ES-I3 (cell line): Measurements from ENCODE around the gene SPATA33.
"Not testable (repeated sequence)": the region's sequence is repeated elsewhere in the genome, so short reads cannot be mapped to it uniquely, and the experiment has no call there.

ENCODE experiments used
- H3K36me3 ChIP-seq: 2 replicates; pipeline ENCODE4 v1.6.1; 2013; ENCODE audit warnings: mild to moderate bottlenecking, low read length, control low read depth, moderate library complexity; ENCODE audit not compliant: insufficient read depth
- H3K4me1 ChIP-seq: 2 replicates; pipeline ENCODE4 v1.6.1; 2013; ENCODE audit warnings: mild to moderate bottlenecking, control low read depth, low read length; ENCODE audit not compliant: insufficient read depth
- H3K9ac ChIP-seq: 2 replicates; pipeline ENCODE4 v1.6.1; 2013; ENCODE audit warnings: low read depth, mild to moderate bottlenecking, low read length, moderate library complexity
- H3K9me3 ChIP-seq: 2 replicates; pipeline ENCODE4 v1.6.1; 2013; ENCODE audit warnings: mild to moderate bottlenecking, low read length, moderate library complexity; ENCODE audit not compliant: control insufficient read depth, insufficient read depth

Gene SPATA33

DNA sequence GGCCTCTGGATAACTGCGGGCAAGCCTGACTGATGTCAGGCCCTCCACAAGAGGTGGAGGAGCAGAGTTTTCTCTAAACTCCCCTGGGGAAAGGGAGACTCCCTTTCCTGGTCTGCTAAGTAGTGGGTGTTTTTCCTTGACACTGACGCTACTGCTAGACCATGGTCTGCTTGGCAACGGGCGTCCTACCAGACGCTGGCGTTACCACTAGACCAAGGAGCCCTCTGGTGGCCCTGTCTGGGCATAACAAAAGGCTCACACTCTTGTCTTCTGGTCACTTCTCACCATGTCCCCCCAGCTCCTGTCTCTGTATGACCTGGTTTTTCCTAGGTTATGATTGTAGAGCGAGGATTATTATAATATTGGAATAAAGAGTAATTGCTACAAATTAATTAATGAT is 9.4 kb downstream of the SPATA33 start:
- not testable (repeated sequence) for H3K9me3 ChIP-seq, H3K9ac ChIP-seq, H3K36me3 ChIP-seq, H3K4me1 ChIP-seq

DNA sequence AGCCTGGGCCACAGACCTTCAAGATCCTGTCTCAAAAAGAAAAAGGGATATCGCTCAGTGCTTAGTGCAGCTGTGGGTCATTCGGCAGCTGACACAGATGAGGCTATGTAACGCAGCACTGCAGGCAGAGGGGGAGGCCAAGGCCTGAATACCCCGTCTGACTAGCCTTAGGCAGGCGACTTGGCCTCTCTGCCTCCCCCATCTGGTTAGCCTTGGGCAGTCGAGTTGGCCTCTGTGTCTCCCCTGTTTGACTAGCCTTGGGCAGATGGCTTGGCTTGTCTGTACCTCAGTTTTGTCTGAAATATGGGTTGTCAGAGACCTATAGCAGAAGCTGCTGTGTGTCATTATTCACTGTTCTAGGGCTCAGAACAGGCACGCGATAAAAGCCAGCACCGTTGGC is 10.0 kb downstream of the SPATA33 start:
- H3K9me3 ChIP-seq = no peaks in the 10 kb centered on the region
- H3K36me3 ChIP-seq = no peaks in the 10 kb centered on the region
- H3K9ac ChIP-seq = no peak overlapping the region
- H3K4me1 ChIP-seq = no peaks in the 10 kb centered on the region

- Histone ChIP-seq H3K9ac (no peak overlapping the region), H3K36me3 (no peaks in the 10 kb centered on the region), H3K9me3 (no peaks in the 10 kb centered on the region), H3K4me1 (no peaks in the 10 kb centered on the region)
These were observed 11.1 kb downstream of the SPATA33 start for GRCh38 chr16:89668790-89669158.

DNA sequence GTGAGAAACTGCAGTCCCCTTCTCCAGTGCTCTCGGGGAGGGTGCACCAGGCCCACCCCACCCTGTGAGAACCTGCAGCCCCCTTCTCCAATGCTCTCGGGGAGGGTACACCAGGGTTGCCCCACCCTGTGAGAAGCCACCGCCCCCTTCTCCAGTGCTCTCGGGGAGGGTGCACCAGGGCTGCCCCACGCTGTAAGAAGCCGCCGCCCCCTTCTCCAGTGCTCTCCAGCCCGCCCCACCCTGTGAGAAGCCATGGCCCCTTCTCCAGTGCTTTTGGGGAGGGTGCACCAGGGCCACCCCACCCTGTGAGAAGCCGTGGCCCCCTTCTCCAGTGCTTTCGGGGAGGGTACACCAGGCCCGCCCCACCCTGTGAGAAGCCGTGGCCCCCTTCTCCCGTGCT is 12.1 kb downstream of the SPATA33 start:
- Histone ChIP-seq H3K9ac (no peak overlapping the region), H3K36me3 (no peaks in the 10 kb centered on the region), H3K4me1 (no peaks in the 10 kb centered on the region), H3K9me3 (no peaks in the 10 kb centered on the region)

DNA sequence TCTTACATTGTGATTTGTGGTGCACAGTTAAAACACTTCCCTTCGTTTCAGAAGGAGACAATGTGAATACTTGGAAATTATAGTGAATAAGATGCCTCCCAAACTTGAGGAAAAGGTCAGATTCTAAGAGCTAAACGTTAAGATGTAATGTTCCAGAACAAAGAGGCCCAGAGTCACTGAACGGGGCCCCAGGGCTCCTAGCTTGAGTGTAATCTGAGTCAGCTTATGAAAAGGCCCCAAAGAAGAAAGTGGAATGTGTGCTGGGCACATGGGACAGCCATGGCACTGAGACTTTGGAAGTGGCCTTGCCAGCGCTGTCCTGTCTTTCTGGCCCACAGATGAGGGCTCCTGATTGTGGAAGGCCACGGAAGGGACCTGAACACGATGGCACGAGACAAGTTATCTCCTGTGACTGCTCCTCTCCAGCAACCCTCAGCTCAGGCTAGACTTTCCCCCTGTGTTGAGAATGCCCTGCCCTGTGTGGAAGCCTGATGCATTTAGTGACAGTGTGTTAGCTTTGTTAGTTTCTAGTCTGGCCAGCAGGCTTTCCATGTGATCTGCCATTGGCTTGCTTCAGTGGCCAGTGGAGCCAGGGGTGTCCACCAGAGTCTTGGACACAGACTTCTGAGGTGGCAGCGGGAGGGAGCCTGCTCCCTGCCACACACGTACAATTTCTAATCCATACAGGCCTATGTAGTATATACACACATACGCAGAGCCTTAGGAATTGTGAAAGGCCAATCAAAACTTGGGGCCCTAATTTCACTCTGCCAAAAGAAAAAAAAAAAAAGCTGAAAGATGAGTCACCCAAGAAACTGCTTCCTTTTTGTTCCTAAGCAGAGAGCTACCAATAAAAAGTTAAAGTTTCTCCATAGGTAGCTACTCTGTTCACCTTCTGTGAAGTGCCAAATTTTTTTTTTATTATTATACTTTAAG is 13.1 kb downstream of the SPATA33 start:
- H3K9me3 ChIP-seq = no peaks in the 10 kb centered on the region
- H3K36me3 ChIP-seq = no peaks in the 10 kb centered on the region
- H3K4me1 ChIP-seq = no peaks in the 10 kb centered on the region
- H3K9ac ChIP-seq = no peak overlapping the region

DNA sequence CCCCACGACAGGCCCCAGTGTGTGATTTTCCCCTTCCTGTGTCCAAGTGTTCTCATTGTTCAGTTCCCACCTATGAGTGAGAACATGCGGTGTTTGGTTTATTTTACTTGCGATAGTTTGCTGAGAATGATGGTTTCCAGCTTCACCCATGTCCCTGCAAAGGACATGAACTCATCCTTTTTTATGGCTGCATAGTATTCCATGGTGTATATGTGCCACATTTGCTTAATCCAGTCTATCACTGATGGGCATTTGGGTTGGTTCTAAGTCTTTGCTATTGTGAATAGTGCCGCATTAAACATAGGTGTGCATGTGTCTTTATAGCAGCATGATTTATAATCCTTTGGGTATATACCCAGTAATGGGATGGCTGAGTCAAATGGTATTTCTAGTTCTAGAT is 13.9 kb downstream of the SPATA33 start:
- not testable (repeated sequence) for H3K36me3 ChIP-seq, H3K9ac ChIP-seq, H3K9me3 ChIP-seq, H3K4me1 ChIP-seq

- Histone ChIP-seq H3K9me3 (no peaks in the 10 kb centered on the region; the same call in 1 of the 2 replicates), H3K36me3 (no peaks in the 10 kb centered on the region), H3K4me1 (no peaks in the 10 kb centered on the region), H3K9ac (no peak overlapping the region)
These were observed 14.7 kb downstream of the SPATA33 start for GRCh38 chr16:89672177-89672941.

DNA sequence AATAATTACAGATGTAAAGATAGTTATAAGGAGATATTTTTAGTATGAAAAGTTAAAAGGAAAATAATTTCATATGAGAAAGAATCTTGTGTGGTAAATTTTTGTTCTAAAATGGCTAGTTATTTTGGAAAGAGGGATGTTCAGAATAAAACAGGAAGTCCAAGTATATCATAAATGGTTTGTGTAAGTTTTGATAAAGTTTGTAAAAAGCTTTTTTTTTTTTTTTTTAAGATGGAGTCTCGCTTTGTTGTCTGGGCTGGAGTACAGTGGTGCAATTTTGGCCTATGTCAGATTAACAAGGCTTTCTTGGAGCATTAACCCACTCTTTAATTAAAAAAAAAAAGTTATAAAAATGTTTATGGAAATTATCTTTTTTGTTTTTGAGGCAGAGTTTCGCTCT is 20.6 kb downstream of the SPATA33 start:
- Histone ChIP-seq H3K4me1 (no peaks in the 10 kb centered on the region), H3K9ac (no peak overlapping the region), H3K36me3 (no peaks in the 10 kb centered on the region), H3K9me3 (peaks cover 6% of the 10 kb centered on the region; the same call in 1 of the 2 replicates)

DNA sequence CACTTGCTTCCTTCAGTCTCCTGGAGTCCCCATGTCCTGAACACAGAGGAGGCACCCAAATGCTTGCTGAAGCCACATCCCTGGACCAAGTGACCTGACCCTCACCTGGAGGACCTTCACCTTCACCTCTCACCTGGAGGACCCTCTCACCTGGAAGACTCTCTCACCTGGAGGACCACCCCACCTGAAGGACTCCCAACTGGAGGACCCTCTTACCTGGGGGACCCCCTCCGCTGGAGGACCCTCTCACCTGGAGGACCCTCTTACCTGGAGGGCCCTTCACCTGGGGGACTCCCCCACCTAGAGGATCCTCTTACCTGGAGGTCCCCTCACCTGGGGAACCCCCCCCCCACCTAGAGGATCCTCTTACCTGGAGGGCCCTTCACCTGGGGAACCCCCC is 28.3 kb downstream of the SPATA33 start:
- H3K36me3 ChIP-seq = no peaks in the 10 kb centered on the region
- no peaks in the 10 kb centered on the region for H3K4me1 ChIP-seq
- peaks cover 8% of the 10 kb centered on the region for H3K9me3 ChIP-seq
- H3K9ac ChIP-seq = no peak overlapping the region

- Histone ChIP-seq H3K36me3 (no peaks in the 10 kb centered on the region), H3K4me1 (no peaks in the 10 kb centered on the region), H3K9ac (peak within 1 kb of the TSS; percentile 60), H3K9me3 (peaks cover 8% of the 10 kb centered on the region)
These were observed 29.0 kb downstream of the SPATA33 start, which contains the start of gene CDK10 for GRCh38 chr16:89686520-89687091. Gene CDK10 (plus strand): TSS chr16:89686689. CDS start chr16:89686711, 22 bp downstream.

- H3K36me3 ChIP-seq = no peaks in the 10 kb centered on the region
- H3K9me3 ChIP-seq = peaks cover 6% of the 10 kb centered on the region
- H3K9ac ChIP-seq = peak overlapping the region; percentile 60
- H3K4me1 ChIP-seq = no peaks in the 10 kb centered on the region
These were observed 29.7 kb downstream of the SPATA33 start for GRCh38 chr16:89687092-89687940.

- Histone ChIP-seq H3K4me1 (no peaks in the 10 kb centered on the region), H3K9ac (no peak overlapping the region), H3K9me3 (peaks cover 5% of the 10 kb centered on the region; the same call in 1 of the 2 replicates), H3K36me3 (no peaks in the 10 kb centered on the region)
These were observed 30.8 kb downstream of the SPATA33 start for GRCh38 chr16:89688395-89688794.

DNA sequence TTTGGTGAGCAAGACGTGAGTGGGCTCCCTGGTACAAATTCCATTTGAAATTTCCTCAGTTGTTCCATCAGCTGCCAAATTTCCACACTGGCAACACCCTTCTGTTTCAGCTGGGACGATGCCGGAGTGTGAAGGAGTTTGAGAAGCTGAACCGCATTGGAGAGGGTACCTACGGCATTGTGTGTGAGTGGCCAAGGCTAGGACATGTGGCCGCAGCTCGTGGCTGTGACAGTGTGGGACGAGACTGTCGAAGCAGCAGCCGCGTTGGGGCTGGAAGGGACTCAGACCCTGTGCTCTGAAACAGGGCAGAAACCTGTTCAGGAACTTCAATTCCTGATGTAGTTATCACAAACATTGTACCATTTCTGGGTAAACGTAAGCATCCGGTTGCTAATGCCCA is 31.5 kb downstream of the SPATA33 start:
- H3K4me1 ChIP-seq = no peaks in the 10 kb centered on the region
- no peak overlapping the region for H3K9ac ChIP-seq
- peaks cover 5% of the 10 kb centered on the region; the same call in 1 of the 2 replicates for H3K9me3 ChIP-seq
- H3K36me3 ChIP-seq = no peaks in the 10 kb centered on the region

- not testable (repeated sequence) for H3K36me3 ChIP-seq, H3K9ac ChIP-seq, H3K4me1 ChIP-seq
These were observed 32.0 kb downstream of the SPATA33 start for GRCh38 chr16:89689621-89690020.

More at GRCh38 chr16:89689621-89690020, 32.0 kb downstream of the SPATA33 start:
- not testable (repeated sequence) for H3K9me3 ChIP-seq
